NCI-H1694 treated with DMSO at 0.1 percent for 48 hours (cell line): ENCODE results near the gene GEN1.
A peak's percentile ranks its signal among the peaks of the same experiment; 100 is the strongest.

Source experiments
- DNase-seq: peaks from one replicate; lab custom pipeline; 2025; lab: John Stamatoyannopoulos, UW

The GEN1 gene

GRCh38 chr2:17752892-17753802 is 791 bp upstream of the GEN1 start:
- DNase-seq: peak; percentile 61

DNA sequence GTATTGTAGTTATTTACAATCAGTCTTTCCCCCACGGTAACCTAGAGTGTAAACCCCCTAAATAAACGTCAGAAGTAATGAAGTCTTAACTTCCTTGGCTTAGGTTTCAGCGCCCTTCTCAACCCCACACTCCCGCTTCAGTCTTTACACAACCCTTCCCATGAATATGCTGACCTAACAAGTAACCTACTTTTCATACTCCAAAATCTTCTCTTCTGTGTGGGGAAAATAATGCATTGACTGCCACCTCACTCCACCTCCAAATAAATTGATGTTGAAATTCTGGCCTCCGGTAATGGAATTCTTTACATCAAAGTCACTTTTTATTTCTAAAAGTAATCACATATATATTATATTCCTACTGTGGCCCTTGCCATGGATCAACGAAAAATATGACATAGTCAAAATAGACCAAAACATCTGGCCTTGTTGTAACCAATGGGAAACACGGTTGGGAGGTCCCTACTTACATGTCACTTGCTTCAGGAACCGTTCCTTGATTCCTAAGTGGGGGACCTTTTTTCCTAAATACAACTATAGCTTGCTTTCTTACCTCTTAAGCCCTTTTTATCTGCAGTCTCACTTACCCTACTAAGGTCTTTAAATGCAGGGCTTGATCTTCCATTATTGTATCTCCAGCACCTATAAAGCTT is 961 bp downstream of the GEN1 start:
- peak; percentile 48 for DNase-seq

- DNase-seq: peak; percentile 65
These were observed 2.7 kb downstream of the GEN1 start for GRCh38 chr2:17756668-17757067.

DNA sequence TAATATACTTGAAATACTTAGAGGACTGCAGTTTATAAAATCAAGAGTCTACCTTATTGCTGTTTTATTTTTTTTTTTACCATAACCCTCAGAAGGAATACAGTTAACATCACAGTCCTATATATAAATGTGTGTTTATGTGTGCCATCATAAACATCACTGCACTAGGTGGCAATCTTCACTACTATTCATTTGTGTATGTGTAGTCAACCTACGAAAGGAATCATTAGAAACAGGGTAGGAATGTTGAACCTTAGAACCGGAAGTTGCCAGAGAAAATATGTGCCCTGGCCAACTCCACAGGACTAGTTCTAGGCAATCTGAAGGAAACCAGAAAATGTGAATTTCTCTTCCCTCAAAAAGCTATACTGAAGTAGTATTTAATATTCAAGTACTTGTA is 3.4 kb downstream of the GEN1 start:
- DNase-seq: peak; percentile 86

- DNase-seq: no peak
These were observed 4.2 kb downstream of the GEN1 start for GRCh38 chr2:17758118-17758517.

DNA sequence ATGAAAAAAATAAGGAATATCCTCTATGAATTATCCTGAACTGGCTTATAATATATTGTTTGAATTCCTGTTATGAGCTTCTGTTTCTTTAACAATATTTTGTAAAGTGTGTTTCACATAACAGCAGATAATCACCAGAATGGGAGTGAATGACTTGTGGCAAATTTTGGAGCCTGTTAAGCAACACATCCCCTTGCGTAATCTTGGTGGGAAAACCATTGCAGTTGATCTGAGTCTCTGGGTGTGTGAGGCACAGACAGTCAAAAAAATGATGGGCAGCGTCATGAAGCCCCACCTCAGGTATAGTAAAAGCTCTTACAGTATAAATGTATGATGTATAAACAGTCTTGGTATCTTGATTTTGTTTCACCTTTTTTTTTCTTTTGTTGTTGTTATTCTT is 5.9 kb downstream of the GEN1 start:
- DNase-seq: no peak

GRCh38 chr2:17762451-17762850 is 8.5 kb downstream of the GEN1 start:
- DNase-seq: no peak

GRCh38 chr2:17763641-17764333 is 9.8 kb downstream of the GEN1 start:
- no peak for DNase-seq

GRCh38 chr2:17765398-17765797 is 11.5 kb downstream of the GEN1 start:
- DNase-seq: no peak

DNA sequence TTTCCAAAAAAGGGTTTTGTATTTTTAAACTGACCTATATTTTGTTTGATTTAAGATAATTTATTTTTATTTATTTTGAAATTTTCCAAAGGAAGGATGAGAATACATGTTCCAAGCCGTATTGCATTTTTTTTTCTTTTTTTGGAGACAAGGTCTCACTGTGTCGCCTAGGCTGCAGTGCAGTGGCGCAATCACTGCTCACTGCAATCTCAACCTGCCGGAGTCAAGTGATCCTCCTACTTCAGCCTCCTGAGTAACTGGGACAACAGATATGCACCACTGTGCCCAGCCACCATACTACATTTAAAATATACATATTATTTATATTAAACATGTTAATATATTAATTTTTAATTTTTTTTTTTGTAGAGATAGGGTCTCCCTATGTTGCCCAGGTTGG is 15.0 kb downstream of the GEN1 start:
- no peak for DNase-seq

- DNase-seq: no peak
These were observed 18.0 kb downstream of the GEN1 start for GRCh38 chr2:17771956-17772355.

DNA sequence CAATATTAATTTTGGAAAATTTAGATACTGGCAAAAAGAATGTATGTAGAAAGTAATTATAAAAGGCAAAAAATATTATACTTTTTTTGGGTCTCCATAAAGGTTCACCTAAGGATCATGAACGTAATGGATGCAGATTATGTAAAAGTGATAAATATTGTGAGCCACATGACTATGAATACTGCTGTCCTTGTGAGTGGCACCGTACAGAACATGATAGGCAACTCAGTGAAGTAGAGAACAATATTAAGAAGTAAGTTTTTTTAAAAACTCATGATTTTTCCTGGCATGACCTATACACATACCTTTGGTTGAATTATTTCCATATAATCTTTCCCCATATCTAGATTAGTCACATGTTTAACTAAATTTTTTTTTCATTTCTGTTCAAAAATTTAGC is 18.6 kb downstream of the GEN1 start:
- no peak for DNase-seq

GRCh38 chr2:17780546-17780945 is 26.6 kb downstream of the GEN1 start:
- DNase-seq: no peak

GRCh38 chr2:17781482-17781881 is 27.5 kb downstream of the GEN1 start:
- DNase-seq: no peak

- no peak for DNase-seq
These were observed 32.8 kb downstream of the GEN1 start for GRCh38 chr2:17786727-17787126.

GRCh38 chr2:17788773-17789172 is 34.8 kb downstream of the GEN1 start:
- DNase-seq: peak; percentile 55

DNA sequence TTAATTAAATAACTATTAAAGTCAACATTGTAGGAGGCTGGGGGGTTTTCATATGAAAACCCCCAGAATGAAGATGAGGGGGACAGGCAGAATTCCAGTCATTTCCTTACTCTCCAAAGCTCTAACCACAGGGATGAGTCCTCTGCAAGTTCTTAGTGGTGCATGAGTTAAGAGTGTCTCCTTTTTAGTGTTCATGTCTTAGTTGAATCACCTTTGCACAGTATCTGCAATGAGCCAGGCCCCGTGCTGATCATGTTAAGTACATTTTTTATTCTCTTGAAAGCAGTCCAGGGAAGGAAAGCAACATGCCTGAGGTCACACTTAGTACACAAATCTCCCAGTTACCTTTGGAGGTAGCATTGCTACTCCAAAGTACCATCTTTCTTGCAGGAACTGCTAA is 36.6 kb downstream of the GEN1 start:
- no peak for DNase-seq

DNA sequence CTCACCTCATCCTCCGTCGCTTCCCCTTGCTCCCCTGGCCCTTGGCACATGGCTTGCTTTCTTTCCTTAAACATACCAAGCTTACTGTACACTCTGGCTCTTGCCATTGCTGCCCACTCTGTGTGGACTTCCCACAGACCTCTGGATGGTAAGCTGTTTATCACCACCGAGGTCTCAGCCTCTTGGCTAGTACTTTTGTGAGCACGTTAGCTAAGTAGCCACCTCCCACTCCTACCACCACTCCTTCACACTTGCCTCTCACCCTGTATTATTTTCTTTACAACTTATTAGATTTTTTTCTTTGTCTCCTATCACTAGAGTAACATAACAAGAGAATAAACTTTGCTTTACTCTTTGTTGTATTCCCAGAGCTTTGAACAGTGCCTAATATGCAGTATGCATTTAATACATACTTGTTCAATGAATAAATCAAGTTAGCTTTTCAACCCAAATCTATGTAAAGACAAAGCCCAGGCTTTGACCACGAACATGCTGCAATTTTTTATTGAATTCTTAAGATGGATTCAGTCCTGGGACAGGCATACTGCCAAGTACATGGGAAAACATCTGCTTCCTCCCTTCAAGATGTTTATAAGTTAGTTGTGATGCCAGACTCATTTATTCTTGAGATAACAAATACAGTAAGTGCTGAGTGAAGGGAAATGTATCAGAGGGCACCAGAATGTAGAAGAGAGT is 37.3 kb downstream of the GEN1 start:
- DNase-seq: no peak

GRCh38 chr2:17791817-17792130 is 37.8 kb downstream of the GEN1 start:
- DNase-seq: no peak

GRCh38 chr2:17792515-17792914 is 38.6 kb downstream of the GEN1 start:
- no peak for DNase-seq

DNA sequence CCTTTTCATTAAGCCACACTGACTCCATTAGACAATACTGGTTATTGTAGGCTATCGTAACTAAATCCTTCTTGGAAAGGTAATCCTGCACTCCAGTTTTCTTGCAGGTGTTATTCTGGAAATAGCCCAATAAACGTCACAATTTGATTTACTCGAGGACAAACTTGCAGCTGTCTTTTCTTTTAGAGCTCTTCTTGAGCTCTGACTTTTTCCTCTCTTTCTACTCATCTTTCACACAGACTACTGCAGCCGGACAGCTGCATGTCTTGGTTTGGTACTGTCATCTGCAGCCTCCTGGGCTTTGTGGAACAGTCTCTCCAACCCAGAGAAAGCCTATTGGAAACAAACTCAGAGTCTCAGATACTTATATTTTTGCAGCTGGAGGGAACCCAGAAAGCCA is 39.4 kb downstream of the GEN1 start:
- no peak for DNase-seq

GRCh38 chr2:17793803-17794354 is 39.9 kb downstream of the GEN1 start:
- no peak for DNase-seq
